Kidney epithelial cell (primary cell): ENCODE results near the gene SLC12A7. TPM values are rescaled to one million over a fixed set of nuclear protein-coding genes. Genes with fewer than 3 reads are reported as not detected.

Experiments
- DNase-seq: peaks from one replicate; pipeline ENCODE4 v3.0.0-alpha.2; 2010; ENCODE audit warnings: low read depth
- H3K27me3 ChIP-seq: 2 replicates; pipeline ENCODE4 v1.6.0; 2011; ENCODE audit warnings: low read length; ENCODE audit not compliant: control insufficient read depth, insufficient read depth
- H3K36me3 ChIP-seq: 2 replicates; pipeline ENCODE4 v1.5.1; 2011; ENCODE audit warnings: low read length; ENCODE audit not compliant: control insufficient read depth, insufficient read depth
- H3K4me3 ChIP-seq: 2 replicates; pipeline ENCODE4 v1.5.1; 2011; ENCODE audit warnings: low read depth, mild to moderate bottlenecking, control low read depth, low read length
- total RNA-seq: library from RNA; depleted of rRNA; stranded (reverse); fragments of >200 nt; gene quantifications from 2 replicates; pipeline ENCODE4 v1.2.3, GENCODE V29; 2015
- TF ChIP-seq, protein P1 (sequence below): IDR thresholded peaks from 2 replicates; pipeline ENCODE4 v1.5.1; 2011; ENCODE audit warnings: mild to moderate bottlenecking, moderate library complexity, low read length, control low read depth, inconsistent platforms; ENCODE audit not compliant: insufficient read depth, poor library complexity, severe bottlenecking

The SLC12A7 gene
- total RNA-seq, 1 donor from 2014 or later, result 50.3 TPM

- DNase-seq, result no peak
- no peaks in the 10 kb centered on the region for H3K36me3 ChIP-seq
- TF ChIP-seq, protein P1, sequence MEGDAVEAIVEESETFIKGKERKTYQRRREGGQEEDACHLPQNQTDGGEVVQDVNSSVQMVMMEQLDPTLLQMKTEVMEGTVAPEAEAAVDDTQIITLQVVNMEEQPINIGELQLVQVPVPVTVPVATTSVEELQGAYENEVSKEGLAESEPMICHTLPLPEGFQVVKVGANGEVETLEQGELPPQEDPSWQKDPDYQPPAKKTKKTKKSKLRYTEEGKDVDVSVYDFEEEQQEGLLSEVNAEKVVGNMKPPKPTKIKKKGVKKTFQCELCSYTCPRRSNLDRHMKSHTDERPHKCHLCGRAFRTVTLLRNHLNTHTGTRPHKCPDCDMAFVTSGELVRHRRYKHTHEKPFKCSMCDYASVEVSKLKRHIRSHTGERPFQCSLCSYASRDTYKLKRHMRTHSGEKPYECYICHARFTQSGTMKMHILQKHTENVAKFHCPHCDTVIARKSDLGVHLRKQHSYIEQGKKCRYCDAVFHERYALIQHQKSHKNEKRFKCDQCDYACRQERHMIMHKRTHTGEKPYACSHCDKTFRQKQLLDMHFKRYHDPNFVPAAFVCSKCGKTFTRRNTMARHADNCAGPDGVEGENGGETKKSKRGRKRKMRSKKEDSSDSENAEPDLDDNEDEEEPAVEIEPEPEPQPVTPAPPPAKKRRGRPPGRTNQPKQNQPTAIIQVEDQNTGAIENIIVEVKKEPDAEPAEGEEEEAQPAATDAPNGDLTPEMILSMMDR, result no peak
- no peaks in the 10 kb centered on the region for H3K27me3 ChIP-seq
- H3K4me3 ChIP-seq, result no peak overlapping the region
Measured at GRCh38 chr5:1044117-1044516, 67.7 kb downstream of the SLC12A7 start.

DNA sequence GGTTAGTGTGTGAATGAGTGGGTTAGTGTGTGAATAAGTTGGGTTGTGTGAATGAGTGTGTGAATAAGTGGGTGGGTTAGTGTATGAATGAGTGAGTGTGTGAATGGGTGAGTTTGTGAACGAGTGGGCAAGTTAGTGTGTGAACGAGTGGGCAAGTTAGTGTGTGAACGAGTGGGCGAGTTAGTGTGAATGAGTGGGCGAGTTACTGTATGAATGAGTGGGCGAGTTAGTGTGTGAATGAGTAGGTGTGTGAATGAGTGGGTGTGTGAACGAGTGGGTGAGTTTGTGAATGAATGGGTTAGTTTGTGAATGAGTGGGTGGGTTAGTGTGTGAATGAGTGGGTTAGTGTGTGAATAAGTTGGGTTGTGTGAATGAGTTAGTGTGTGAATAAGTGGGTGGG is 68.5 kb downstream of the SLC12A7 start:
- DNase-seq, result no peak
- TF ChIP-seq, protein P1, result no peak
- Histone ChIP-seq H3K4me3 (no peak overlapping the region), H3K36me3 (no peaks in the 10 kb centered on the region), H3K27me3 (no peaks in the 10 kb centered on the region)

GRCh38 chr5:1042626-1043025 is 69.2 kb downstream of the SLC12A7 start:
- H3K4me3 ChIP-seq, result no peak overlapping the region
- H3K27me3 ChIP-seq, result no peaks in the 10 kb centered on the region

DNA sequence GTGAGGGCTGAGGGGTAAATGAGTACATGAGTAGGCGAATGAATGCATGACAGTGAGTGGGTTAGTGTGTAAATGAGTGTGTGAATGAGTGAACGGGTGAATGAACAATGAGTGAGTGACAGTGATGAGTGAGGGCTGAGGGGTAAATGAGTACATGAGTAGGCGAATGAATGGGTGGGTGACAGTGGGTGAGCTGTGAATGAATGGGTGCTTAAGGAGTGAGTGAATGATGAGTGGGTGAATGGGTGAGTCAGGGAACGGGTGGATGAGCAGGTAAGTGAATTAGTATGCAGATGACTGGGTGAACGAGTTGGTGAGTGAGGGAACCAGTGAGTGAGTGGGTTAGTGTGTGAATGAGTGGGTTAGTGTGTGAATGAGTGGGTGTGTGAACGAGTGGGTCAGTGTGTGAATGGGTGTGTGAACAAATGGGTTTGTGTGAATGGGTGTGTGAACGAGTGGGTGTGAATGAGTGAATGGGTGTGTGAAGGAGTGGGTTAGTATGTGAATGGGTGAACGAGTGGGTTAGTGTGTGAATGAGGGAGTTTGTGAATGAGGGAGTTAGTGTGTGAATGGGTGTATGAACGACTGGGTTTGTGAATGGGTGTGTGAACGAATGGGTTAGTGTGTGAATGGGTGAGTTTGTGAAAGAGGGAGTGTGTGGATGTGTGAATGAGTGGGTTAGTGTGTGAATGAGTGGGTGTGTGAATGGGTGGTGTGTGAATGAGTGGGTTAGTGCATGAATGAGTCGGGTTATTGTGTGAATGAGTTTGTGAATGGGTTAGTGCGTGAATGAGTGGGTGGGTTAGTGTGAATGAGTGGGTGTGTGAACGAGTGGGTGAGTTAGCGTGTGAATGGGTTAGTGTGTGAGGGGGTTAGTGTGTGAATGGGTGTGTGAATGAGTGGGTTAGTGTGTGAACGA is 70.4 kb downstream of the SLC12A7 start:
- Histone ChIP-seq H3K4me3 (no peak overlapping the region), H3K36me3 (no peaks in the 10 kb centered on the region), H3K27me3 (no peaks in the 10 kb centered on the region)
- peak; percentile 10 for DNase-seq
- TF ChIP-seq, protein P1, result no peak

More at GRCh38 chr5:1042626-1043025, 69.2 kb downstream of the SLC12A7 start:
- TF ChIP-seq, protein P1, result no peak
- H3K36me3 ChIP-seq, result no peaks in the 10 kb centered on the region
- DNase-seq, result no peak

- no peaks in the 10 kb centered on the region for H3K36me3 ChIP-seq
- no peak overlapping the region for H3K4me3 ChIP-seq
- H3K27me3 ChIP-seq, result no peaks in the 10 kb centered on the region
- no peak for DNase-seq
- TF ChIP-seq, protein P1, result no peak
Measured at GRCh38 chr5:1040571-1040970, 71.3 kb downstream of the SLC12A7 start.
